Suprapubic skin (tissue), 4 donors: ENCODE data around the gene CFC1. TPM values are rescaled to one million over a fixed set of nuclear protein-coding genes. Genes with fewer than 3 reads are reported as not detected.
A peak's percentile ranks its signal among the peaks of the same experiment; 100 is the strongest.
"Not testable (repeated sequence)": the region's sequence is repeated elsewhere in the genome, so short reads cannot be mapped to it uniquely, and the experiment has no call there.

Experiments
- DNase-seq, 2 donors: peaks; one replicate each; pipeline ENCODE4 v3.0.0-alpha.2; 2019; ENCODE audit warnings: low spot score in 2 of 2
- H3K27ac ChIP-seq: fragments of 200-600 bp; sonication (generic); one replicate; pipeline ENCODE4 v1.5.1; 2019
- H3K27me3 ChIP-seq: fragments of 200-600 bp; sonication (generic); one replicate; pipeline ENCODE4 v1.5.1; 2019
- H3K36me3 ChIP-seq: fragments of 200-600 bp; sonication (generic); one replicate; pipeline ENCODE4 v1.5.1; 2019
- H3K4me1 ChIP-seq: fragments of 200-600 bp; sonication (generic); one replicate; pipeline ENCODE4 v1.5.1; 2019
- H3K4me3 ChIP-seq: fragments of 200-600 bp; sonication (generic); one replicate; pipeline ENCODE4 v1.5.1; 2019; ENCODE audit warnings: mild to moderate bottlenecking
- H3K9me3 ChIP-seq: fragments of 200-600 bp; sonication (generic); one replicate; pipeline ENCODE4 v1.5.1; 2019
- WGBS: methylation state at CpG from one replicate; pipeline ENCODE4 v1.1.5; 2018; 5-methylcytosine and 5-hydroxymethylcytosine counted together
- total RNA-seq, 4 donors: library from RNA; depleted of rRNA; stranded (reverse); fragments of >200 nt; gene quantifications; one replicate each; pipeline ENCODE4 v1.1.0, GENCODE V29; 2016

The CFC1 gene
- total RNA-seq: not detected

DNA sequence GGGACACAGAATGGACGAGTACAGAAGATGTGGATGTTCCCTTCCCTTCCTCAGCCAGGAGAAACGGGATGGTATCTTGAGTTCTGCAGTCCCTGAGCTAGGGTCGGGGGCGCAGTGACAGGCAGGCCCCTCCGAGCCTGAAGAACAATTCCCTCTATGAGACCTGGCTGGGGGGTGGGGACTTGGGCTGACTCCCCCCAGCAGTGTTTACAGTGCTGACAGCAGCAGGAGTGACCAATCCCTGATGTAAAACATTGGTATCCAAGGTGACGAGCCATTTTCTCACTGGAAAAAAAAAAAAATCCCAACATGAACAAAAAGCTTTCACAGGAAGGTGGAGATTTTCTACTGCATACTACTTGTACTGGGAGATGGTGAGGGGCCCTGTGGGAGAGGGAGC is at the start of gene CFC1:
CFC1 (minus strand) TSS at position 183 of the 400 bp plus-strand sequence. CDS start 288 bp downstream, outside the sequence.
- no CpG with 5 or more reads among the region's 6 CpGs for WGBS
- not testable (repeated sequence) for H3K36me3 ChIP-seq, H3K4me1 ChIP-seq, H3K27me3 ChIP-seq, H3K9me3 ChIP-seq, DNase-seq, H3K27ac ChIP-seq, H3K4me3 ChIP-seq

DNA sequence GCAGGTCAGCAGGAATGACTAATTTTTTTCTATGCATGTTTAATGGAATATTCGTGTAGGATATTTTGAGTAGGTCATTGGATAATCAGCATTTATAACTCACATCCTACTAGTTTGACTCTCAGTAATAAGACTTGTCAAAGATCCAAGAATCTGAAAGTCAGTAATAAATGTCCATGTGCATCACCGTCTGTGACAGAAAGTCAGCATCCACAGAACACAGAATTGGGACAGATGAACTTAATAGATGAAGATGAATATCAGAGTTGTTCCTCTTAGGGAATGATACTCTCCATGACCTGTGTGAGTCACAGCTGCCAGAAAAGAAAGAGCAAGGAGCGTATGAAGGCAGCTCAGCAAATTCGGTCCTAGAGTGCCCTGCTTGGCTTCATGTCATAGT is 42.3 kb upstream of the CFC1 start:
- H3K4me1 ChIP-seq, H3K9me3 ChIP-seq, H3K4me3 ChIP-seq, H3K27me3 ChIP-seq, DNase-seq, H3K27ac ChIP-seq, H3K36me3 ChIP-seq: not testable (repeated sequence)
- 49% methylated on average over 4 of the region's 4 CpGs for WGBS

DNA sequence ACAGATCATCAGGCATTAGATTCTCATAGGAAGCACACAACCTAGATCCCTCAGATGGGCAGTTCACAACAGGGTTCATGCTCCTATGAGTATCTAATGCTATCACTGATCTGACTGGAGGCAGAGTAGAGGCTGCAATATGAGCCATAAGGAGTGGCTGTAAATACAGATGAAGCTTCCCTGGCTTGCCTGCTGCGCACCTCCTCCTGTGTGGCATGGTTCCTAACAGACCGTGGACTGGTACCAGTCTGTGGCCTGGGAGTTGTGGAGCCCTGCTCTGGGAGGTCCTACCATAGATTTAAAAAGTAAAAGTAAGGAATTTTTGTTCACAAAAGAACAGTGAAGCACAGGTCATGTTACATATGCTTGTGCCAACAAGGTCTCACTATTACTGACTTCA is 39.6 kb upstream of the CFC1 start:
- DNase-seq, H3K4me3 ChIP-seq, H3K27me3 ChIP-seq, H3K9me3 ChIP-seq, H3K4me1 ChIP-seq, H3K36me3 ChIP-seq, H3K27ac ChIP-seq: not testable (repeated sequence)
- WGBS: 71% methylated on average over 1 of the region's 2 CpGs

DNA sequence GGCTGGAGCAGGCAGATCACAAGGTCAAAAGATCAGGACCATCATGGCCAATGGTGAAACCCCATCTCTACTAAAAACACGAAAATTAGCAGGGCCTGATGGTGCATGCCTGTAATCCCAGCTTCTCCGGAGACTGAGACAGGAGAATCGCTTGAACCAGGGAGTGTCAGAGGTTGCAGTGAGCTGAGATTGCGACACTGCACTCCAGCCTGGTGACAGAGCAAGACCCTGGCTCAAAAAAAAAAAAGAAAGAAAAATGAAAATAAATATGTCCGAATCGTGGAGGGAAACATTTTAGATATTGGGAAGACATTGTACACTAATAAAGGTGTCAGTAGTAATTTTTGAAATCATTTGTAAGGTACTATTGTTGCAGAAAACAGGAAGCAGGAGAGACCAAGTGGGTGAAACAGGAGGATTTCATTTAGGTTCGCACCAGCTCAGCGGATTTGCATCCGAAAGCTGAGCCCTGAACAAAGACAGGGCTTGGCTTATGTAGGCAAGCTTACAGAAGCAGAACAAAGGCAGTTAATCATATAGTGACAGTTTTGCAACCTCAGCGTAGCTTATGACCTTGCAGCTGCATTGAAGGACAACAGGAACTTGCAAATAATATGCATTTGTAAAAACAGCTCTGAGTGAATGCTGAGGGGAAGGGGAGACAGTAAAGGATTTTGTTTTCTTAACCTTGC is 29.6 kb upstream of the CFC1 start:
- DNase-seq, H3K4me1 ChIP-seq, H3K27me3 ChIP-seq, H3K9me3 ChIP-seq, H3K4me3 ChIP-seq, H3K27ac ChIP-seq, H3K36me3 ChIP-seq: not testable (repeated sequence)
- WGBS: 85% methylated on average over 9 of the region's 10 CpGs

DNA sequence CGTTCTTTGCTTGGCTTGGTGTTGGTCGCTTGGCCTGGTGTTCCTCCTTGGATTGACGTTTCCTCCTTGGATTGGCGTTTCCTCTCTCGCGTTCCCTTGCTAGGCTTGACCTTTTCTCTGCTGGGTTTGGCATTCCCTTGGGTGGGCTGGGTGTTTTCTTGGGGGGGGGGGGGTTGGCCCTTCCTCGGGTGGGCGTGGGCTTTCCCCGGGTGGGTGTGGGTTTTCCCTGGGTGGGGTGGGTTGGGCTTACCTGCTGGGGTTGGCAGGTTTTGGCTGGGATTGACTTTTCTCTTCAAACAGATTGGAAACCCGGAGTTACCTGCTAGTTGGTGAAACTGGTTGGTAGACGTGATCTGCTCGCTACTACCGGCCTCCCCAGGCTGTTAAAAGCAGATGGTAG is 11.8 kb upstream of the CFC1 start, which contains the start of gene POTEJ:
POTEJ (plus strand) TSS at position 301 of the 400 bp plus-strand sequence; CDS start at position 394, 93 bp downstream.
- not testable (repeated sequence) for H3K27me3 ChIP-seq, H3K4me1 ChIP-seq, H3K27ac ChIP-seq, DNase-seq, H3K36me3 ChIP-seq, H3K9me3 ChIP-seq, H3K4me3 ChIP-seq
- no CpG with 5 or more reads among the region's 13 CpGs for WGBS

DNA sequence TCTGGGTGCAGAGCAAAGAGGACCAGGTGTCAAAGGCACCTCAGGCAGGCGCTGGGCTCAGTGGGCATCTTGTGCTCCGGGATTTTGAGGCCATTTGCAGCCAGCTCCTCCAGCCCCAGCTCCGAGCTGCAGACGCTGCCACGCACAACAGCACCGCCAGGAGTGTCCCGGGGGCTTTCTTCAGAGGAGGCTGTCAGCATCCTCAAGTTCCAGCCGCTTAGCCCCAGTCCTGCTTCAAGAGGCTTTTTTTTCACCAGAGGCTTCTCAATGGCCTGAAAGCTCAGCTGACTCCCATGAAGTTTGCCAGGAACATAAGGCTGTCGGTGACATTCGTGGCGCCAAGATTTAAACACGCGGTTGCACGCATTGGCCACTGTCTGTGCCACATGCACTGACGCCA is 11.1 kb upstream of the CFC1 start:
- WGBS: 82% methylated on average over 13 of the region's 15 CpGs
- H3K36me3 ChIP-seq, H3K27ac ChIP-seq, H3K4me1 ChIP-seq, H3K27me3 ChIP-seq, H3K9me3 ChIP-seq, H3K4me3 ChIP-seq: not testable (repeated sequence)
- peak in 1 of 2 donors; percentile 31 for DNase-seq

DNA sequence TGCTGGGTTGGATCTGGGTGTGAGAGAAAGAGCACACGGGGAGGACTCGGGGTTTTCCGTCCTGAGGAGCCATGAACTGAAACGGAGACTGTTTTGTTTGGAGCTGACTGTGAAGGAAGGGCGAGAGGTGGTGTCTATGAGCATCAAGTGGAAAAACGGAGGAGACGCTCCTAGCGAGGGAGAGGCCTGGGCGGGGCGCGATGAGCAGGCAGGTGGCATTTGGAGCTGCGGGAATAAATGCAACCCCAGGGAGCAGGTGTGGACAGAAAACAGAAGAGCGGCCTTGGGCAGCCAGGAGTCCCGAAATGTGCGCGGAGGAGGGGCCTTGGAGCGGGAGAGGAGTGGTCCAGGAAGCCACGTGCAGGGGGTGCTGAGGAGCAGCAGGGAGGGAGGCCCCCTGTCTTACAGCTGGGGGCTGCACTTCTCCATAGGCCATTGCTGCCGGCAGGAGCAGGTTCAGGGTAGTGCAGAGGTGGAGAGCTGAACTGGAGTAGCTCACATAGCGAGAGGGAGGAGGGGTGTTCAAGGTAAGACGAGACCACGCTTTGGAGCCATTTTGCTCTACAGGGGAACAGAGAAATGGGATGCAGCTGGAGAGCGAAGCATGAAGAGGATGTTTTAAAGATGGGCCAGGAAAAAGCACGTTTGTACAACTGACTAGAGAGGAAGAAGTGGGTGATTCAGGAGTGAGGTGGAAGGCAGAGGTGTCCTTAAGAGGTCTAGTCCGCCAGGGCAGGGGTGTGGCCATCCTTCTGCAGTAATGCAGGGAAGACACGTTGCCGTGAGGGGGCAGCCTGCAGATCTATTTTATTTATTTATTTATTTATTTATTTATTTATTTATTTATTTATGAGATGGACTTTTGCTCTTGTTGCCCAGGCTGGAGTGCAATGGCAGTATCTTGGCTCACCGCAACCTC is 9.9 kb upstream of the CFC1 start:
- not testable (repeated sequence) for H3K36me3 ChIP-seq, H3K27me3 ChIP-seq, H3K27ac ChIP-seq, H3K4me1 ChIP-seq, DNase-seq, H3K9me3 ChIP-seq, H3K4me3 ChIP-seq
- WGBS: 45% methylated on average over 8 of the region's 28 CpGs

DNA sequence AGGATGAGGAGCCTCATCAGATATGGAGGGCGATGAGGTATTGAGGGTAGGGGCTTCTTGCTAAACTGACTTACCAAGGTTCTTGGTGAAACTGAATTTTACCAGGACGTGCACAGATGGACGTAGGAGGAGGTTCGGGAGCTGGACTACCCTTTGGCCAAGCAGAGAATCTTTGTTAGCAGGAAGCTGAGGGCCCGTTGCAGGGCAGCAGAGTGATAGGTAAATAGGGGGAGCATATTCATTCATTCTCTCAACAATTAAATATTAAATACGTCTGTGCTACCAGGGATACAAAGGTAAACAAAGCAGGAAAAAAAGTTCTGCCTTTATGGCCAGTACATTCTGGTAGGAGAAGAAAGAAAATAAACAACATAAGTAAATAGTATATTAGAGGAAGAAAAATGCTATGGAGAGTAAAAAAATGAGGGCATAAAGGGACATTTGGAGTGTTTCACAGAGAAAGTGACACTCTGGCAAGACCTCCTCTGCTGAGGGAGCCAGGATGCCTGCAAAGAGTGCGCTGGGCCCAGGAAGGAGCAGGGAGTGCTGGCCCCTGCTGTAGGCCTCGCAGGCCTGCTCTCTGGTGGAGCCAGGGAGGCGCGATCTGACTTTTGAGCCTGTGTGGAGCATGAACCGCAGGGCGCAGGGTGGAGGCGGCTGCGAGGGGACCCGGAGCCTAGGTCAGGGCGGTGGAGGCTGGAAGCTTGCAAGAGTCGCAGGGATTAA is 9.1 kb upstream of the CFC1 start:
- H3K4me1 ChIP-seq, H3K27ac ChIP-seq, H3K36me3 ChIP-seq, H3K27me3 ChIP-seq, H3K4me3 ChIP-seq, H3K9me3 ChIP-seq, DNase-seq: not testable (repeated sequence)
- no CpG with 5 or more reads among the region's 17 CpGs for WGBS

DNA sequence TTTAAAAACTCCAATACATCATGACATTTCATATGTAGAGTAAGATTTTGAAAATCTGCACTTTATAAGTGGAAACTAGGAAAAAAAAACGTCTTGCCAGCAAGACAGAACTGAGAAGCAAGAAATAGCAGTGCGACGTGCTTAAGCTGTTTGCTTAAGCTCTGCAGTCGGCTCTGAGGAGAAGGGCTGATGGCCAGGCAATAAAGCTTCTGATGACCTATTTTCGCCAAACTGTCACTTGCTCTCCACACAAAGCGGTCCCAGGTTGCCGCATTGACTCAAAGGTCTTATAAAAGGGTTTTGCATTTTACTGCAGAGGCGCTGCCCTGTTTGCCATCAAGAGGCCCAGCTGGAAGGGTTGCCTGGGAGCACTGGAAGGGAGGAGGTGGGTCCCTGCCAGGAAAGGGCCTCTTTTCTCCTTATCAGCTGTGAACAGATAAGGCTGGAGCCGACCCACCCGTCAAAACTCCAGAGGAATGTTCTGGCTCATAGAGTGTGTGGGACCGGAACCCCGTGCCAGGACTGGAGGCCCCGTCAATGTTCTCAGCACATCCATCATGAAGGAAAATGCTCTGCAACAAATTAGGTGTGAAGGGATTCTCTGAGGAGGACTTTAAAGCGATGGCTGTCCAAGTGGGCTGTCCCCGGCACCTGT is 2.4 kb upstream of the CFC1 start:
- not testable (repeated sequence) for H3K4me3 ChIP-seq, DNase-seq, H3K36me3 ChIP-seq, H3K9me3 ChIP-seq, H3K27me3 ChIP-seq, H3K27ac ChIP-seq, H3K4me1 ChIP-seq
- 32% methylated on average over 6 of the region's 15 CpGs for WGBS

DNA sequence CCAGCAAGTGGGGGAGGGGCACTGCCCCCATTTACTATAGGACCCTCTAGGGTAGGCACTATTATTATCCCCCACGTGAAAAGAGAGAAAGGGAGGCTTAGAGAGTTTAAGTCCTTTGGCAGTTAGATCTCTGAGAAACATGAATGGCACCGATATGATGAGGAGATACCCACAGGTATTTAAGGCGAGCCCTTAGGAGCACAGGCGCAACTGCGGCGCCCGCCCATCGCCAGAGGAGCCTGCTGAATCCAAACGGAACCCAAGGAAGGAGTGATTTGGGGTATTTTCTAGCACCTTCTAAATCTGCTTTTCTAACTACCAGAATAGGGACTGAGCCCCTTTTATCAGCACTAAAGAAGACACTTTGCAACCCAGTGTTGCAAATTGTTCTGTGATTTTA is 551 bp upstream of the CFC1 start:
- not testable (repeated sequence) for H3K4me3 ChIP-seq, H3K4me1 ChIP-seq, DNase-seq, H3K27ac ChIP-seq, H3K9me3 ChIP-seq, H3K36me3 ChIP-seq, H3K27me3 ChIP-seq
- 67% methylated on average over 9 of the region's 9 CpGs for WGBS

DNA sequence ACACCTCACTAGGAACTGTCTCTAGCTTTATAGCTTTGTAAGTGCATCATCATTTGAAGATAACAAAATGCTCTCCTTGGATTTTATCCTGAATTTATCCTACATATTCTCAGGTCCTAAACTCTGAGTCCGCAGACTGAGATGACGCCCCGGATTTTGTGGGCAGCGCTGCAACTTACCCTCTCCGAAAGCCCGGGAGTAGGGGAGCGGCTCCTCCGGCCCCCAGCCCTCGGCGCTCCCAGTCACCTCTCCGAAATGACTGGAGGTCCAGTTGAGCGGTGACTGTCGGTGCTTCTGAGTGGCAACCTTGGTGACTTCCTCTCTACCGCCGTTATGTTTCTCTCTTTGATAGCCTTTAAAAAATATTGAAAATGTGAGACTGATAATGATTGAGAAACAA is 912 bp downstream of the CFC1 start:
- H3K27ac ChIP-seq, DNase-seq, H3K36me3 ChIP-seq, H3K27me3 ChIP-seq, H3K4me1 ChIP-seq, H3K4me3 ChIP-seq, H3K9me3 ChIP-seq: not testable (repeated sequence)
- 5% methylated on average over 9 of the region's 15 CpGs for whole genome bisulfite sequencing

DNA sequence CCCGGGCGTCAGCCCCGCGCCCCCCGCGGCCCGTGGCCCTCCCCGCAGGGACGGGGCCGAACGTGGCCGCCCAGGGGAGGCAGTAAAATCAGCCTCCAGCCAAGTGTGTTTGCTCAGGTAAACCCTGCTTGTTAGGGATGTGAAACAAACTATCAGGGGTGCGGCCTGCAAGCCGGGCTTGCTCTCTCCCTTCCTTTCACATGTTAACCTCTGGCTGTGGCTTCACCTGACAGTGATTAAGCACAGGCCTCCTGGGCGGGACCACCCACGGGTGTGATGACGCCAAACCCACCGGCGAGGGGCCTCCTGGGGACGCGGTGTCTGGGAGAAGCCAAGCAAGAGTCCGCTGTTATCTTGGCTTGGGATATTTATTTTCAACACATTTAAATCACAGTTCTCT is 1.4 kb downstream of the CFC1 start:
- no CpG with 5 or more reads among the region's 22 CpGs for WGBS
- not testable (repeated sequence) for H3K36me3 ChIP-seq, H3K9me3 ChIP-seq, H3K4me1 ChIP-seq, DNase-seq, H3K27ac ChIP-seq, H3K27me3 ChIP-seq, H3K4me3 ChIP-seq

DNA sequence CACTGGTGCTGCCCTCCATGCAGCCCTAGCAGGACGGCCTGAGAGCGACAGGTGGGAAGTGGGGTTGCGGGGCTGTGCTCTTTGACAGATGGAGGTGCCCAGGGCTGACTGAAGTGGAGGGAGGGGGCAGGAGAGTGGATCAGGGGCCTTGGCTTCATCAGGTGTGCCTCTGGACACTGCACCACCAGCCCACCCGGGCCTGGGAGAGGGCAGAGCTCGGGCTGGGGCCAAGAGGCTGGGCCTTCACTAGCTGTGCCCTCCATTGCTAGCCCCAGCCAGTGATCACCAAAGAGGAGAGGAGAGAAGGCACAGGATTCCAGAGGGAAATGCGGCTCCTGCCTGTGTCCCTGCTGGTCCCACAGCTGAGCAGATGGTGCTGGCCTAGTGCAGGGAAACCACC is 2.6 kb downstream of the CFC1 start:
- not testable (repeated sequence) for H3K27ac ChIP-seq, H3K27me3 ChIP-seq, H3K4me1 ChIP-seq, H3K9me3 ChIP-seq, H3K4me3 ChIP-seq, H3K36me3 ChIP-seq
- WGBS: no CpG with 5 or more reads among the region's 6 CpGs
- DNase-seq: peak in 1 of 2 donors; percentile 19
